8988T (cell line): ENCODE results near the gene CCDC69.

ENCODE experiments used
- DNase-seq: peaks from one replicate; pipeline ENCODE4 v3.0.0; 2011

CCDC69 gene

GRCh38 chr5:151139015-151139414, 84.9 kb downstream of the CCDC69 start:
- no peak for DNase-seq

- DNase-seq: no peak
These were observed 85.8 kb downstream of the CCDC69 start for GRCh38 chr5:151138114-151138513.

GRCh38 chr5:151137067-151137825, 86.6 kb downstream of the CCDC69 start:
- no peak for DNase-seq

- DNase-seq: no peak
These were observed 89.7 kb downstream of the CCDC69 start for GRCh38 chr5:151134228-151134627.

- no peak for DNase-seq
These were observed 90.9 kb downstream of the CCDC69 start for GRCh38 chr5:151132963-151133362.
